HG03460 (cell line): ENCODE results near the gene BIRC2.
"Not testable (repeated sequence)": the region's sequence is repeated elsewhere in the genome, so short reads cannot be mapped to it uniquely, and the experiment has no call there.

Source experiments
- ATAC-seq: cut with Tn5 transposase; IDR thresholded peaks from one replicate; pipeline ENCODE4 v1.9.1; 2021; ENCODE audit not compliant: unreplicated experiment

The BIRC2 gene

GRCh38 chr11:102322560-102322959 is 24.5 kb upstream of the BIRC2 start:
- ATAC-seq, result no peak

- no peak for ATAC-seq
These were observed 23.3 kb upstream of the BIRC2 start for GRCh38 chr11:102323542-102324251.

GRCh38 chr11:102325088-102325487 is 21.9 kb upstream of the BIRC2 start:
- ATAC-seq, result no peak

DNA sequence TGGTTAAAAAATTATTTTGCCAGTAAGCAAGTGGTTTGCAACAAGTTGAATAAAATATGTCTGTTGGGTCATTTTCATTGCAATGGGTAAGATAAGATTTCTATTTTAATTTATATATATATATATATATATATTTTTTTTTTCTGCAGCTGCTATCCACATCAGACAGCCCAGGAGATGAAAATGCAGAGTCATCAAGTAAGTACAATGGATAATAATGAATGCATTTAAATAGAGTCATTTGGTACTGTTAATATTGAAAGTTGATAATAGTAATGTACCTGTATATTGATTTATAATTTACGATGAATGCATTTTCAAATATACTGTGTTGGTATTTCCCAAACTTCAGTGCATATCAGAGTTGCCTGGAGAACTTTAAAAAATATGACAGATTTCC is 18.3 kb upstream of the BIRC2 start:
- ATAC-seq, result no peak

DNA sequence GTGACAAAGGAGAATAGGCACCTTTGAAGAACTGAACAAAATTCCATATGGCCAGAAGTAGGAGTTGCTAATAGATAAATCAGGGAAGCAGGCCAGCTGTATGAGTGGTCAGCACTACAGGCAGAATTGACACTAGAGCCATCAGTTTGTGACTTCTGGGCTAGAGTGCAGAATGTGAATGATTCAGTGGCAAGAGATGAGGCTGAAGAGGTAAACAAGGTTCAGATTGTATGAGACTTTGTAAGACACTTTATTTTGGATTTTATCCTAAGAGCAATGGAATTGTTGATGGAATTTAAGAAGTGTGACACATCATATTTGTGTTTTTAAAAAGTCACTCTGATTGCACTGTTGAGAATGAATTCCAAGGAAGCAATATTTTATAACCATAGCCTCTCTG is 16.8 kb upstream of the BIRC2 start:
- no peak for ATAC-seq

DNA sequence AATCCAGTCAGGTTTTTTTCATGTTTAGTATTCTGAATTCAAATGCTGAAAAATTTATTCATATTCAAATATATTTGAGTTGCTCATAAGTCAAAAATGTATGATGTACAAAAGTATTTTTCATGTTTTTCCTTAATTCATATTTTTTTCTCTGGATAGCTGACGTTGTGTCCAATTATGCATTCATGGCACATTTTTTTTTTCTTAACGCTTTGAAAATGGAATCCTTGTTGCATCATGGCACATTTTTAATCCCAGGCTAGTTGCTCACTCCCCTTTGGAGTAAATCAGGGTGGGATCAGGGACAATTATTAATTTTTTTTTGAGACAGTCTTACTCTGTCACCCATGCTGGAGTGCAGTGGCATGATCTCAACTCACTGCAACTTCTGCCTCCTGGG is 15.7 kb upstream of the BIRC2 start:
- no peak for ATAC-seq

GRCh38 chr11:102332611-102332994 is 14.4 kb upstream of the BIRC2 start:
- ATAC-seq, result no peak

GRCh38 chr11:102338479-102339010 is 8.5 kb upstream of the BIRC2 start:
- no peak for ATAC-seq

- ATAC-seq, result not testable (repeated sequence)
These were observed 5.7 kb upstream of the BIRC2 start for GRCh38 chr11:102341311-102341710.

DNA sequence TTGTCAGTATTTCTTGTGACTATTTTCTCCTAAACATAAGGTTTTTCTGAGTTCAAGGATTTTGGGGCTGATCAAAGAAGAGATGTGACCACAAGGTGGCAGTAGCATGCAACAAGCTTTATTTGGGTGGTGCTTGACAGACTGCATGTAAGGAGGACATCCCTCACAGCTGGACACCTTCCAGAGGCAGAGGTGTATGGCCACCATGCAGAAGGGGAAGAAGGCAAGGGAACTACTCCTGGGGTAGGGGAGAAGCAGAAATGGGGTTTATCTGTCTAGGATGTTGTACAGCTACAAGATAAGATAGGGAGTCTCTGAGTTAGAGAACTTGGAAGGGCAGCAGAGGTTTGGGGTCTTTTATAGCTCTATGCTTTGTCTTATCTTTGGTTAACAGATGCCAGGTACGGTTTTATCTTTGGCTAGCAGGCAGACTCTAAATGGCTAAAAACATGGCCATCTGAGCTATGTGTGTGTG is 5.1 kb upstream of the BIRC2 start:
- peak; percentile 38 for ATAC-seq

DNA sequence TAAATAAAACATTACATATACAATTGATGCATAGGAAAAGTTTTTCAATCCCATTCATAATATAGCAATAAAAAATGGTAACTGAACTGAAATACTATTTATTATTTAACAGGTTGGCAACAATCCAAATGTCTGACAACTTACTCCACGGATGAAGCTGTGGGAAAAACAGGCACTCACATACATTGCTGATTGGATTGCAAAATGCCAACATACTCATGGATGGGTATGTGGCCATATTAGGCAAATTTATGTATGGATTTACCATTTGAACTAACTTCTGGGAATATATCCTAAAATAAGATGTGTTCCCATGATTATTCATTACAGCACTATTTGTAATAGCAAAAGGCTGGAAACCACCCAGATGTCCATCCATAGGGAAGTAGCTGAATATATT is 3.2 kb upstream of the BIRC2 start:
- no peak for ATAC-seq

GRCh38 chr11:102345904-102346303 is 1.1 kb upstream of the BIRC2 start:
- no peak for ATAC-seq

GRCh38 chr11:102346456-102346747 is 612 bp upstream of the BIRC2 start:
- no peak for ATAC-seq

- peak; percentile 21 for ATAC-seq
These were observed 702 bp downstream of the BIRC2 start for GRCh38 chr11:102347462-102348370.

- no peak for ATAC-seq
These were observed 10.1 kb downstream of the BIRC2 start for GRCh38 chr11:102357116-102357515.

DNA sequence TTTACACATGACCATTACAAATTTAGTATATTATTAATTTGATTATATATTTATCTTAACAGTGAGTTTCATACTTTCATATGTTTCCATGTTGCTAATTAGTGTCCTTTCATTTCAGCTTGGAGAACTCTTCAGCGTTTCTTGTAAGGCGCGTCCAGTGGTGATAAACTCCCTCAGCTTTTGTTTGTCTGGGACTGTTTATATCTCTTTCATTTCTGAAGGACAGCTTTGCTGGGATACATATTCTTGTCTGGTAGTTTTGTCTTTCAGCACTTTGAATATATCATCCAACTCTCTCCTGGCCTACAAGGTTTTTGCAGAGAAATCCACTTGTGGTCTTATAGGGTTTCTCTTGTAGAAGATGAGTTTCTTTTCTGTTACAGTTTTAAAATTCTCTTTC is 12.4 kb downstream of the BIRC2 start:
- ATAC-seq, result no peak

DNA sequence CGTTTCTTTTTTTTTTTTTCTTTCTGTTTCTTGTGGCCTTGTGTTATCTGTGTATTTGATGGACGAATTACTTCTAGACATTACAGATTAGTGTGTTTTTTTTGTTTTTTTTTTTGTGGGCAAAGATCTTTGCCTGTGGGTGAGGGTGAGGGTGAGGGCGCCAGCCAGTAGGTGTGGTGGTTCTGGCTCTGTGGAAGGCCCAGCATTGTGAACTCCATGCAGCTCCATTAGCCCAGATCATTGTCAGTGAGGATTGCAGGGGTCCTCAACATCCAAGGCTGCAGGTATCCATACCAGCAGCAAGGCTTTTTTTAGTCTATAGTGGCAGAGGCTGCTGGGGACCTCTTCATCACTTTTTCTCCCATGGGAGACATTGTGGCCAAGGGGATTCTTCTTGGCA is 13.7 kb downstream of the BIRC2 start:
- ATAC-seq, result no peak

DNA sequence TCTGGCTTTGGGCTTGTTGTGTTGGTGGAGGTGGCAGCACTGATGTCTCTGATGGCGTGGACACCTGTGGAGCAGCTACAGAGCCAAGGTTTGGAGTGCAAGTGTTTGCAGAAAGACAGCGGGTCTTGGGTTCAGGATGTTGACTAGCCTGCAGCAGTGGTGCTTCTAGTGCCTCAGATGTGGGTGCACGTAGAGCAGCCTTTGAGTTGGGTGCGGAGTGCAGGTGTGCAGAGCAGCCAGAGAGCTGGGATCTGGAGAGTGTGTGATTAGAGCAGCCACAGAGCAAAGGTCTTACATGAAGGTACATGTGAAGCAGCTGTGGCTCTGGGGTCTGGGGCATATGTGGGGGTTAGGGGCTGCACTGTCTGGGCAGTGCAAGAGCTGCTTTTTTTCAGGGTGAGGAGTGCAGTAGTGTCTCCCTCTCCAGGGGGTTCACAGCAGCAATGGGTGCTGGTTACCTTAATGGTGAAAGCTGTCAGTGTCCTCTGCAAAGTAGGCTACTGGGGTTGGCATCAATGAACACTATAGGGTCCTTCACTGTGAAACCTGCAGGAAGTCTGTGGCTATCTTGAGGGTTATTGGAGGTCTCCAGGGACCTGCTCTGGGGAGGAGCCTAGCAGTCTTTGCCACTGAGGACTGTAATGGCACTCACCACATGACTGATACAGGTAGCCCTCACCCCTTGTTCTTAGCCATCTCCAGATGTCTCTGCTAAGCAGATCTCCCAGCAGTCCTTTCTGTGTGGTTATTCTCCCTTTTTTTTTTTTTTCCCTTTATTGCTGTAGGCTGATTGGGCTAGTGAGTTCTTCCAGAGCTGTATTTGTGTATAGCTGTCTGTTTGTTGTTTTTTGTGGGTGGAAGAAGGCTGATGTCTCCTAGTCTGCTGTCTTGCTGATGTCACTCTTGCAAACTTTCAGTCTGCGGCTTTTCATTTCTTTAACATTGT is 14.3 kb downstream of the BIRC2 start:
- ATAC-seq, result peak; percentile 98

DNA sequence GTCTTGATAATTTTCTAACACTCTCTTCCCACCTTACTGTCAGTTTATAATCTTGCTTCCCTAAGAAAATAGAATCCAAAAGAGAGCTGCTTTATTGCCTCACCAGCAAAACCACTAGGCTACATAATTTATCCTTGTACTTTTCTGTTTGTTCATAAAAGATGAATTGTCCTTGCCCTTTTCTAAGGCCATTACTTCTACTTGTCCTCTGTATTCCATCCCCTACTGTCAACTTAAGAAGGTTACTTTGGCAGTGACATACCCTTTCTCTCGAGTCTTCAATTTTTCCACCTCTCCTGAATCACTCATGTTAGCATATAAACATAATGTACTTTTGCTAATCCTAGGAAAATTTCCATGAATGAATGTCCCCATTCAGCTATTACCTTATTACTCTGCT is 18.0 kb downstream of the BIRC2 start:
- no peak for ATAC-seq

- ATAC-seq, result no peak
These were observed 20.4 kb downstream of the BIRC2 start for GRCh38 chr11:102367364-102367763.

GRCh38 chr11:102368472-102368871 is 21.5 kb downstream of the BIRC2 start:
- ATAC-seq, result peak; percentile 100
